A549 (cell line): ENCODE measurements around the gene INCA1. TPM values are rescaled to one million over a fixed set of nuclear protein-coding genes. Genes with fewer than 3 reads are reported as not detected.

ENCODE experiments used
- ATAC-seq, 2 experiments: fragments of 200-7000 bp in 1 of 2; fragments of >200 bp in 1 of 2; cut with Nextera tagmentation in 1 of 2; cut with Tn5 transposase in 1 of 2; 3 replicates each; pipeline versions ENCODE4 v1.8.0 to v1.9.1; 2018 to 2020; ENCODE audit warnings: mild to moderate bottlenecking in 1 of 2, moderate library complexity in 1 of 2
- CTCF ChIA-PET: fragments of 300-600 bp; sonication (Branson Sonifier 250); formaldehyde crosslinking; extraction: SDS; loops from one replicate; lab custom pipeline; 2021; ENCODE audit warnings: antibody characterized with exemption, inconsistent platforms; lab: Yijun Ruan, JAX
- POLR2A ChIA-PET: fragments of 350-600 bp; formaldehyde crosslinking; extraction: SDS; loops from one replicate; lab custom pipeline; 2021; ENCODE audit warnings: antibody characterized with exemption, inconsistent platforms; lab: Yijun Ruan, JAX
- DNase-seq, 2 experiments: peaks; one replicate each; pipeline versions ENCODE4 v3.0.0 to v3.0.0-alpha.2; 2011 to 2016; ENCODE audit warnings: low read depth in 1 of 2, low spot score in 1 of 2
- FAIRE-seq: peaks from 2 replicates; lab custom pipeline; 2011; peaks lifted over from hg19 to GRCh38; lab: Jason Lieb, UNC
- H3K27ac ChIP-seq, 2 experiments: fragments of >200 bp; sonication (Bioruptor Twin); formaldehyde crosslinking; 3 replicates each; pipeline ENCODE4 v1.5.1; 2016 to 2017
- H3K4me1 ChIP-seq: fragments of >200 bp; sonication (Bioruptor Twin); formaldehyde crosslinking; 3 replicates; pipeline ENCODE4 v1.6.1; 2016
- H3K4me2 ChIP-seq: fragments of >200 bp; sonication (Bioruptor Twin); formaldehyde crosslinking; 3 replicates; pipeline ENCODE4 v1.6.1; 2016
- H3K4me3 ChIP-seq: fragments of >200 bp; sonication (Bioruptor Twin); formaldehyde crosslinking; 3 replicates; pipeline ENCODE4 v1.5.1; 2016
- H3K9me3 ChIP-seq: fragments of >200 bp; sonication (Bioruptor Twin); formaldehyde crosslinking; 3 replicates; pipeline ENCODE4 v1.6.1; 2016
- BCL3 ChIP-seq: fragments of >200 bp; sonication (Bioruptor Twin); formaldehyde crosslinking; IDR thresholded peaks from 3 replicates; pipeline ENCODE4 v1.6.1; 2016
- CHD4 ChIP-seq: fragments of 200-600 bp; sonication (generic); IDR thresholded peaks from 2 replicates; pipeline ENCODE4 v1.6.1; 2016; ENCODE audit warnings: antibody characterized with exemption, mild to moderate bottlenecking, borderline replicate concordance
- EHF ChIP-seq: fragments of 250-450 bp; sonication (Bioruptor Pico); IDR thresholded peaks from 2 replicates; pipeline ENCODE4 v1.5.0; 2020; ENCODE audit warnings: mild to moderate bottlenecking
- ELK1 ChIP-seq: fragments of 150-350 bp; IDR thresholded peaks from 2 replicates; pipeline ENCODE4 v1.6.1; 2014; ENCODE audit warnings: low read depth, mild to moderate bottlenecking, low read length
- EP300 ChIP-seq, 2 experiments: fragments of >200 bp; sonication (Bioruptor Twin); formaldehyde crosslinking; IDR thresholded peaks; 2 replicates in 1 of 2; 3 replicates in 1 of 2; pipeline ENCODE4 v1.6.1; 2016 to 2017
- FOXS1 ChIP-seq: fragments of 250-450 bp; sonication (Bioruptor Pico); IDR thresholded peaks from 2 replicates; pipeline ENCODE4 v1.5.0; 2020; ENCODE audit warnings: mild to moderate bottlenecking, moderate library complexity
- HOXA7 ChIP-seq: fragments of 250-450 bp; sonication (Bioruptor Pico); IDR thresholded peaks from 2 replicates; pipeline ENCODE4 v1.5.0; 2020; ENCODE audit warnings: mild to moderate bottlenecking, moderate library complexity
- HOXB13 ChIP-seq: fragments of 250-450 bp; sonication (Bioruptor Pico); IDR thresholded peaks from 2 replicates; pipeline ENCODE4 v1.5.0; 2020; ENCODE audit warnings: low read depth, mild to moderate bottlenecking, moderate library complexity
- HOXB5 ChIP-seq: fragments of 250-450 bp; sonication (Bioruptor Pico); IDR thresholded peaks from 2 replicates; pipeline ENCODE4 v1.5.0; 2020; ENCODE audit warnings: mild to moderate bottlenecking, moderate library complexity
- JUN ChIP-seq, 2 experiments: fragments of >200 bp; sonication (Bioruptor Twin); formaldehyde crosslinking; IDR thresholded peaks; 2 replicates in 1 of 2; 3 replicates in 1 of 2; pipeline ENCODE4 v1.6.1; 2016 to 2017
- KDM1A ChIP-seq: fragments of 200-600 bp; sonication (generic); IDR thresholded peaks from 2 replicates; pipeline ENCODE4 v1.6.1; 2016; ENCODE audit warnings: low read depth, mild to moderate bottlenecking
- KDM5A ChIP-seq: fragments of 200-600 bp; sonication (generic); IDR thresholded peaks from 2 replicates; pipeline ENCODE4 v1.6.1; 2016; ENCODE audit warnings: antibody characterized with exemption, mild to moderate bottlenecking
- MAZ ChIP-seq: fragments of 150-350 bp; IDR thresholded peaks from 2 replicates; pipeline ENCODE4 v1.6.1; 2014; ENCODE audit warnings: antibody characterized with exemption, low read depth, low read length, borderline replicate concordance
- NPAS2 ChIP-seq: fragments of 250-450 bp; sonication (Bioruptor Pico); IDR thresholded peaks from 2 replicates; pipeline ENCODE4 v1.8.0; 2022; ENCODE audit warnings: mild to moderate bottlenecking, moderate library complexity, borderline replicate concordance
- NR3C1 ChIP-seq: fragments of >200 bp; sonication (Bioruptor Twin); formaldehyde crosslinking; IDR thresholded peaks from 3 replicates; pipeline ENCODE4 v1.6.1; 2017
- POLR2AphosphoS2 ChIP-seq: conservative IDR thresholded peaks from 2 replicates; pipeline ENCODE4 v1.6.1; 2012; ENCODE audit warnings: low read length, improper control_type of control experiment, inconsistent platforms
- REST ChIP-seq: fragments of 200-600 bp; sonication (generic); IDR thresholded peaks from 2 replicates; pipeline ENCODE4 v1.6.1; 2016; ENCODE audit warnings: antibody characterized with exemption, mild to moderate bottlenecking, moderate library complexity
- TFCP2L1 ChIP-seq: fragments of 250-450 bp; sonication (Bioruptor Pico); IDR thresholded peaks from 2 replicates; pipeline ENCODE4 v1.5.0; 2021; ENCODE audit warnings: mild to moderate bottlenecking
- TP53 ChIP-seq: fragments of 250-450 bp; sonication (Bioruptor Pico); IDR thresholded peaks from 2 replicates; pipeline ENCODE4 v1.5.0; 2021; ENCODE audit warnings: mild to moderate bottlenecking, moderate library complexity
- USF2 ChIP-seq: fragments of 450-650 bp; IDR thresholded peaks from 2 replicates; pipeline ENCODE4 v1.6.1; 2014; ENCODE audit warnings: antibody characterized with exemption
- ZFP36 ChIP-seq: fragments of 450-650 bp; IDR thresholded peaks from 2 replicates; pipeline ENCODE4 v1.6.1; 2014; ENCODE audit warnings: borderline replicate concordance; ENCODE audit not compliant: partially characterized antibody
- WGBS: methylation state at CpG from one replicate; pipeline ENCODE4 v1.1.6; 2017; ENCODE audit errors: missing lambda C conversion rate; 5-methylcytosine and 5-hydroxymethylcytosine counted together
- polyA plus RNA-seq, 4 experiments: library from polyadenylated mRNA; depleted of rRNA in 3 of 4; stranded (reverse); fragments of >200 nt; fragmentation: RNase III in 1 of 4; extraction: RNeasy Plus Mini Kit Qiagen cat#74134 plus additional on column Dnase treatment in 1 of 4; gene quantifications; 2 replicates in 3 of 4; 3 replicates in 1 of 4; pipeline ENCODE4 v1.2.3, GENCODE V29; 2011 to 2017

Gene INCA1
- polyA plus RNA-seq, 2 of the 4 experiments (the other 2 are of a cell fraction), result 0.66 to 1.1 TPM

DNA sequence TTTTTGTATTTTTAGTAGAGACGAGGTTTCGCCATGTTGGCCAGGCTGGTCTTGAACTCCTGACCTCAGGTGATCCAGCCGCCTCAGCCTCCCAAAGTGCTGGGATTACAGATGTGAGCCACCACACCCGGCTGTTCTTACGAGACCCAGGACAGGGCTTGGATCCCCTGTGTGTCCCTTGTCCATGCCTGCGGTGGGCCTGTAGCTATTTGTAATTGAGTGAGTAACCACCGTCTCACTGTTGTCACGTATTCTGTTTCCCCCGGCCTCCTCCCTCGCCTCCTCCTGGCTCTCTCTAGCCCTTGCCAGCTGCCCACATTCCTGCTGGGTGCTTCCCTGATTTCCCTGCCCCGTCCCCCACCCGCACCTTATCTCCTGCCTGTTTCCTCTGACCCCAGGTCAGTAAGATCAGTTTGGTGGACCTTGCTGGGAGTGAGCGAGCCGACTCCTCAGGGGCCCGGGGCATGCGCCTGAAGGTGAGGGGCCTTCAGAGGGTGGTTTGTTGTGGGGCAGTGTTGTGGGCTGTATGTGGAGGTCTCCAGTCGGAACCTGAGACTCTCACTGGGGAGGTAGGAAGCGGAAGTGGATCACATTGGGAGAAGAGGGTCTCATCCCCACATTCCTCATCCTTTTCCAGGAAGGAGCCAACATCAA lies 6.0 kb upstream of the INCA1 start:
- H3K4me2 ChIP-seq, result no peak overlapping the region
- POLR2A ChIA-PET, result no interaction called here
- H3K9me3 ChIP-seq, result no peaks in the 10 kb centered on the region
- 94% methylated on average over 18 of the region's 18 CpGs for WGBS
- no peak overlapping the region for H3K27ac ChIP-seq
- no peak for DNase-seq
- TF ChIP-seq HOXB13 (CRISPR knock-in tag) (no peak), MAZ (no peak), ELK1 (no peak), REST (no peak), JUN (IDR thresholded peaks at IDR 0.05) (no peak), KDM5A (no peak), NPAS2 (CRISPR knock-in tag) (no peak), EHF (CRISPR knock-in tag) (no peak), KDM1A (no peak), POLR2AphosphoS2 (no peak), HOXB5 (CRISPR knock-in tag) (no peak), EP300 (IDR thresholded peaks at IDR 0.05) (no peak)
- no peak for ATAC-seq
- no peak for FAIRE-seq
- CTCF ChIA-PET, result interaction anchor here (1.6 to 4.3 kb wide), 2 partner anchors 16 to 27 kb away, joined by 6 to 18 read pairs; partner anchors contain the start of gene CAMTA2
- H3K4me1 ChIP-seq, result peaks cover 20% of the 10 kb centered on the region
- H3K4me3 ChIP-seq, result no peak overlapping the region

DNA sequence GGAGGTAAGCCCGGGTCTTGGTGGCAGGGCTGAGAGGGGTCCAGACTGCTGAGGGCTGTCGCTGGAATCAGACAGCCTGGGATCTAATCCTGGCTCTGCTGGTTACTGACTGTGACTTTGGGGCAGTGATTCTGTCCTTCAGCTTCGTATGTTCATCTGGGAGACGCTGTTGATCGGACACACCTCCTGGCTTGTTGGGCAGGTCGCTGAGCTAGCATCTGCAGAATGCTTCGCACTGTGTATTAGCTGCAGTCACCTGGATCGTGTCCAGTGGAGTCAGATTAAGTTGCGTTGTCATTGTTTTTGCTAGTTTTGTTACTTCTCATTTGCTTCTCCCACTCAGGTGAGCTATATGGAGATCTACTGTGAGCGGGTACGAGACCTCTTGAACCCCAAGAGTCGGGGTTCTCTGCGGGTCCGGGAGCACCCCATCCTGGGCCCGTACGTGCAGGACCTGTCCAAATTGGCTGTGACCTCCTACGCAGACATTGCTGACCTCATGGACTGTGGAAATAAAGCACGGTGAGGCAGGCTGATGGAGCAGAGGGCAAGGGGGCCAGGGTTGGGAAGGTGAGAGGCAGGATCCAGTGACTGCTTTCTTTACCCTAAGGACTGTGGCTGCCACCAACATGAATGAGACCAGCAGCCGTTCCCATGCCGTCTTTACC lies 4.9 kb upstream of the INCA1 start:
- DNase-seq (no peak), FAIRE-seq (no peak), ATAC-seq (no peak)
- 90% methylated on average over 20 of the region's 20 CpGs for WGBS
- TF ChIP-seq FOXS1 (CRISPR knock-in tag), result no peak
- no peak for TF ChIP-seq USF2
- TF ChIP-seq ZFP36, result no peak
- no peak for TF ChIP-seq TFCP2L1
- TF ChIP-seq TP53 (CRISPR knock-in tag), result no peak
- no peak for TF ChIP-seq NR3C1
- no peak for TF ChIP-seq KDM5A
- TF ChIP-seq BCL3, result no peak
- no peak for TF ChIP-seq CHD4
- no peak for TF ChIP-seq NPAS2 (CRISPR knock-in tag)
- TF ChIP-seq HOXA7 (CRISPR knock-in tag), result no peak
- H3K27ac ChIP-seq, result no peak overlapping the region
- no peaks in the 10 kb centered on the region for H3K9me3 ChIP-seq
- peaks cover 20% of the 10 kb centered on the region for H3K4me1 ChIP-seq
- H3K4me3 ChIP-seq, result no peak overlapping the region
- ChIA-PET CTCF (interaction anchor here (0.8 to 4.3 kb wide), 7 partner anchors 8 to 60 kb away, joined by 3 to 18 read pairs (median 7); partner anchors contain the start of gene CAMTA2), POLR2A (no interaction called here)
- no peak overlapping the region for H3K4me2 ChIP-seq
